Measurements from ENCODE around the gene LHPP.

The LHPP gene

GRCh38 chr10:124558339-124559321 lies 97.0 kb downstream of the LHPP start (continued):
- TF ChIP-seq PATZ1 (CRISPR knock-in tag; IDR thresholded peaks at IDR 0.05; ENCODE audit: borderline replicate concordance), result no peak

- TF ChIP-seq ZNF565 (CRISPR knock-in tag; conservative IDR thresholded peaks at IDR 0.05; ENCODE audit: low read depth) (no peak), ZFP30 (CRISPR knock-in tag; IDR thresholded peaks at IDR 0.05) (no peak), ARNTL (CRISPR knock-in tag; IDR thresholded peaks at IDR 0.05; ENCODE audit: borderline replicate concordance, low read depth) (no peak), OSR1 (CRISPR knock-in tag; IDR thresholded peaks at IDR 0.05) (no peak), TOX (CRISPR knock-in tag; IDR thresholded peaks at IDR 0.05; ENCODE audit: borderline replicate concordance) (no peak), TCF4 (CRISPR knock-in tag; IDR thresholded peaks at IDR 0.05; ENCODE audit: borderline replicate concordance) (no peak), CSDC2 (CRISPR knock-in tag; IDR thresholded peaks at IDR 0.05) (no peak)
- ATAC-seq, result no peak
These were observed 97.9 kb downstream of the LHPP start for GRCh38 chr10:124559372-124560132.

GRCh38 chr10:124560377-124561105 lies 98.9 kb downstream of the LHPP start:
- peak; percentile 44; the same call in 2 of the 3 replicates for ATAC-seq
- TF ChIP-seq TSHZ2 (CRISPR knock-in tag; IDR thresholded peaks at IDR 0.05) (no peak), ESRRG (CRISPR knock-in tag; IDR thresholded peaks at IDR 0.05) (no peak), ZNF8 (CRISPR knock-in tag; IDR thresholded peaks at IDR 0.05) (no peak), CSRNP3 (CRISPR knock-in tag; IDR thresholded peaks at IDR 0.05) (no peak), ZC3H10 (CRISPR knock-in tag; IDR thresholded peaks at IDR 0.05) (no peak), BACH2 (CRISPR knock-in tag; IDR thresholded peaks at IDR 0.05; ENCODE audit: borderline replicate concordance) (no peak), GLIS3 (CRISPR knock-in tag; IDR thresholded peaks at IDR 0.05) (no peak), RARB (CRISPR knock-in tag; IDR thresholded peaks at IDR 0.05) (no peak), SNAI2 (CRISPR knock-in tag; IDR thresholded peaks at IDR 0.05) (no peak), CSDC2 (CRISPR knock-in tag; IDR thresholded peaks at IDR 0.05) (no peak), POU6F1 (CRISPR knock-in tag; IDR thresholded peaks at IDR 0.05; ENCODE audit: borderline replicate concordance, low read depth) (no peak), OSR1 (CRISPR knock-in tag; IDR thresholded peaks at IDR 0.05) (no peak), PPARA (CRISPR knock-in tag; IDR thresholded peaks at IDR 0.05; ENCODE audit: borderline replicate concordance) (no peak), ZNF70 (CRISPR knock-in tag; IDR thresholded peaks at IDR 0.05) (no peak), TCF4 (CRISPR knock-in tag; IDR thresholded peaks at IDR 0.05; ENCODE audit: borderline replicate concordance) (no peak)

Measured in SK-N-SH treated with all-trans-retinoic acid at 6 μM for 48 hours (cell line).